ENCODE data around the gene NTN1. TPM values are rescaled to one million over a fixed set of nuclear protein-coding genes. Genes with fewer than 3 reads are reported as not detected.

The NTN1 gene
- polyA plus RNA-seq, 3 donors = 0.03 to 0.04 TPM; not detected in 1

GRCh38 chr17:9195411-9195810, 174.1 kb downstream of the NTN1 start:
- Histone ChIP-seq H3K9me3 (replicated peaks in 1 of 2; ENCODE audit: control insufficient read depth in 1 of 2, insufficient read depth in 1 of 2, low read length in 2 of 2) (no peaks in the 10 kb centered on the region), H3K27me3 (ENCODE audit: control insufficient read depth in 2 of 2, insufficient read depth in 2 of 2, low read length in 2 of 2) (no peaks in the 10 kb centered on the region), H3K4me1 (ENCODE audit: control insufficient read depth in 1 of 2, insufficient read depth in 2 of 2, low read length in 2 of 2) (no peaks in the 10 kb centered on the region), H3K4me3 (replicated peaks in 1 of 3; ENCODE audit: low read depth in 2 of 3, low read length in 3 of 3) (no peak overlapping the region), H4K20me1 (ENCODE audit: insufficient read depth, low read length) (no peaks in the 10 kb centered on the region), H3K27ac (ENCODE audit: low read depth in 1 of 2, low read length in 2 of 2) (no peak overlapping the region), H3K36me3 (replicated peaks in 1 of 2; ENCODE audit: control insufficient read depth in 1 of 2, insufficient read depth in 2 of 2, low read length in 2 of 2) (no peaks in the 10 kb centered on the region), H3K9ac (ENCODE audit: insufficient read depth, low read length, poor library complexity, severe bottlenecking) (no peak overlapping the region), H3K79me2 (ENCODE audit: insufficient read depth, low read length) (no peaks in the 10 kb centered on the region), H2AFZ (ENCODE audit: insufficient read depth, low read depth, low read length, poor library complexity, severe bottlenecking) (no peak overlapping the region), H3K4me2 (replicated peaks; ENCODE audit: extremely low read depth, low read length, poor library complexity, severe bottlenecking) (no peak overlapping the region)
- no peak overlapping the region for H3K4me3 Mint-ChIP-seq
- intact Hi-C loops (cut with micrococcal nuclease) = no loop called here
- no peak for TF ChIP-seq CTCF (IDR thresholded peaks at IDR 0.05)
- WGBS (ENCODE audit: insufficient coverage) = 97% methylated on average over 3 of the region's 6 CpGs
- H3K27ac Mint-ChIP-seq = no peak overlapping the region
- H3K27me3 Mint-ChIP-seq (ENCODE audit: low read depth in 3 of 3) = peaks cover 0 to 10% (median 9%) of the 10 kb centered on the region in 3 donors
- H3K9me3 Mint-ChIP-seq = peaks cover 0 to 12% (median 2%) of the 10 kb centered on the region in 7 donors
- no peaks in the 10 kb centered on the region for H3K4me1 Mint-ChIP-seq
- H3K36me3 Mint-ChIP-seq = no peaks in the 10 kb centered on the region
- no peak for DNase-seq

- WGBS (ENCODE audit: insufficient coverage) = 94% methylated on average over 6 of the region's 10 CpGs
- no peaks in the 10 kb centered on the region for H3K4me1 ChIP-seq (ENCODE audit: control insufficient read depth in 1 of 2, insufficient read depth in 2 of 2, low read length in 2 of 2)
- Mint-ChIP-seq H3K27me3 (ENCODE audit: low read depth in 3 of 3) (peaks cover 0 to 10% (median 7%) of the 10 kb centered on the region in 3 donors), H3K4me1 (no peaks in the 10 kb centered on the region), H3K9me3 (peaks cover 0 to 12% (median 2%) of the 10 kb centered on the region in 7 donors), H3K36me3 (no peaks in the 10 kb centered on the region), H3K4me3 (no peak overlapping the region), H3K27ac (peak overlapping the region in 1 of 7 donors; percentile 30)
- intact Hi-C loops (cut with micrococcal nuclease) = no loop called here
- no peak for TF ChIP-seq CTCF (IDR thresholded peaks at IDR 0.05)
- H3K79me2 ChIP-seq (ENCODE audit: insufficient read depth, low read length) = no peaks in the 10 kb centered on the region
- no peaks in the 10 kb centered on the region for H3K27me3 ChIP-seq (ENCODE audit: control insufficient read depth in 2 of 2, insufficient read depth in 2 of 2, low read length in 2 of 2)
- no peaks in the 10 kb centered on the region for H3K36me3 ChIP-seq (replicated peaks in 1 of 2; ENCODE audit: control insufficient read depth in 1 of 2, insufficient read depth in 2 of 2, low read length in 2 of 2)
- H3K4me3 ChIP-seq (replicated peaks in 1 of 3; ENCODE audit: low read depth in 2 of 3, low read length in 3 of 3) = no peak overlapping the region
- no peak overlapping the region for H3K9ac ChIP-seq (ENCODE audit: insufficient read depth, low read length, poor library complexity, severe bottlenecking)
- H4K20me1 ChIP-seq (ENCODE audit: insufficient read depth, low read length) = no peaks in the 10 kb centered on the region
- H3K4me2 ChIP-seq (replicated peaks; ENCODE audit: extremely low read depth, low read length, poor library complexity, severe bottlenecking) = no peak overlapping the region
- H3K9me3 ChIP-seq (replicated peaks in 1 of 2; ENCODE audit: control insufficient read depth in 1 of 2, insufficient read depth in 1 of 2, low read length in 2 of 2) = no peaks in the 10 kb centered on the region
- no peak for DNase-seq
- no peak overlapping the region for H3K27ac ChIP-seq (ENCODE audit: low read depth in 1 of 2, low read length in 2 of 2)
- no peak overlapping the region for H2AFZ ChIP-seq (ENCODE audit: insufficient read depth, low read depth, low read length, poor library complexity, severe bottlenecking)
Observed at GRCh38 chr17:9195961-9196670, 174.8 kb downstream of the NTN1 start.
